Activated CD4-positive, CD25-positive, alpha-beta regulatory T cell treated with anti-CD3 and anti-CD28 coated beads, Interleukin-2, amount 50 U/mL, for 24 hours (primary cell): Measurements from ENCODE around the gene LRRC8C.
"Not testable (repeated sequence)": the region's sequence is repeated elsewhere in the genome, so short reads cannot be mapped to it uniquely, and the experiment has no call there.

Source experiments
- ATAC-seq, 2 donors: fragments of 150-1000 bp; cut with Tn5 transposase; one replicate each; pipeline ENCODE4 v1.10.0; 2021; ENCODE audit warnings: mild to moderate bottlenecking in 1 of 2, moderate library complexity in 1 of 2

The LRRC8C gene

GRCh38 chr1:89632657-89633247, at the start of gene LRRC8C:
LRRC8C (plus strand) TSS chr1:89633120; CDS start chr1:89686474, 53,354 bp downstream.
- ATAC-seq, result peak; percentile 79 to 82

DNA sequence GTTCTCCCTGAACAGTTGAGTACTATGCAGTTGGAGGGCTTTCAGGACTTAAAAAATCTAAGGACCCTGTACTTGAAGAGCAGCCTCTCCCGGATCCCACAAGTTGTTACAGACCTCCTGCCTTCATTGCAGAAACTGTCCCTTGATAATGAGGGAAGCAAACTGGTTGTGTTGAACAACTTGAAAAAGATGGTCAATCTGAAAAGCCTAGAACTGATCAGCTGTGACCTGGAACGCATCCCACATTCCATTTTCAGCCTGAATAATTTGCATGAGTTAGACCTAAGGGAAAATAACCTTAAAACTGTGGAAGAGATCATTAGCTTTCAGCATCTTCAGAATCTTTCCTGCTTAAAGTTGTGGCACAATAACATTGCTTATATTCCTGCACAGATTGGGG, 48.7 kb upstream of the LRRC8C start:
- ATAC-seq, result no peak

GRCh38 chr1:89584781-89585180, 48.1 kb upstream of the LRRC8C start:
- ATAC-seq, result no peak

DNA sequence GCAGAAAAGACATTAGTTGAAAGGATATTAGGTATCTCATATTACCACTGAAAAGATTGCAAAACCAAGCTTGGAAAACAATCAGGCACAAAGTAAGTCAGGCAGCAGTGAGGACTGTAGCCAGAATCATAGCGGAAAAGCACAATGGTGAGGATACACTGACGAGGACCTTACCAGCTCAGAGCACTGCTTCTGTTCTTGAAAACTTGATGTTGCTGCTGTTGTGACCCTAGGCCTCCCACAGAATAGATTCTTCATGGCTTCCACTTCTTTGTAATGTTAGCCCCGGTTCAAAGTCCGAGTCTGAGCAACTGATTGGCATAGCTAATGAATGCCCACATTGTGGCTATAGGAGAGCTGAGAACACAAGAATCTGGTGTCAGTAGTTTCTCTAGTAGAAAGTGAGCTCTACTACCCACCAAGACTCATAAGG, 45.2 kb upstream of the LRRC8C start:
- no peak for ATAC-seq

DNA sequence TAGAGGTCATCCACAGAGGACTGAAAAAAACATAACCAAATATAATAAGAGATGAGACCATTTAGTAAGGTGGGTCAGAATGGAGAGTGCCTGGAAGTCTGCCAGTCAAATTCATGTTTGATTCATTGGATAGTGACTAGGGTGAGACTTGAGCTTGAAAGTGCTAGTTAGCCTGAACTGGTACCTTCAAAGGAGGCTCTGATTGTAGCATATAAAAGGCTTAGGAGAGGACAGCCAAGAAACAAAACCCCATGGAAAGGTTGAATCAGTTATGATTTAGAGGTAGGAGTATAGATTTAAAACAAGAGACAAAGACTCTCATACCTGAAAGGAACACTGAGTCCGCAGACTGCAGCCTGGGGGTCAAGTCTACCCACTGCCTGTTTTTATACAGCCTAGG, 44.4 kb upstream of the LRRC8C start:
- ATAC-seq, result no peak

- ATAC-seq, result no peak
These were observed 43.4 kb upstream of the LRRC8C start for GRCh38 chr1:89589515-89589914.

GRCh38 chr1:89590341-89591080, 42.4 kb upstream of the LRRC8C start:
- no peak for ATAC-seq

GRCh38 chr1:89592861-89593302, 40.0 kb upstream of the LRRC8C start:
- not testable (repeated sequence) for ATAC-seq

GRCh38 chr1:89594096-89594740, 38.7 kb upstream of the LRRC8C start:
- no peak for ATAC-seq

DNA sequence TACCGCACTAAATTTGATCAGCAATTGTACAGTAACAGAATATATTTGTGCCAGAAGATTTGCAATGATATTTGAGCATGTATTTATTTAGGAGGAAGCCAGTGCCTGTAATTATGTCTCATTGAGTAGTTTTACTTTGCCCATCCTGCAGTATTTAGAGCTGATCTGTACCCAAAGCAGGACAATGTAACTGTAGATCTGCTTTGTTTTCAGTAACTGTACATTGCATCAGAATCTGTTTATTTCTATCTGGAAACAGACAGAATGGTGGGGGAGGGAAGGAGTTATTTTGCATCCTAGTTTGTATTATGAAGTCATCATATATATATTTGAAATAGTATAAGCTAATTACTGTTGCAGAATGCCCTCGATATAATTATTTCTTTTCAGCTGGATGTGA, 36.2 kb upstream of the LRRC8C start:
- no peak for ATAC-seq

- no peak for ATAC-seq
These were observed 34.2 kb upstream of the LRRC8C start for GRCh38 chr1:89598450-89599331.

DNA sequence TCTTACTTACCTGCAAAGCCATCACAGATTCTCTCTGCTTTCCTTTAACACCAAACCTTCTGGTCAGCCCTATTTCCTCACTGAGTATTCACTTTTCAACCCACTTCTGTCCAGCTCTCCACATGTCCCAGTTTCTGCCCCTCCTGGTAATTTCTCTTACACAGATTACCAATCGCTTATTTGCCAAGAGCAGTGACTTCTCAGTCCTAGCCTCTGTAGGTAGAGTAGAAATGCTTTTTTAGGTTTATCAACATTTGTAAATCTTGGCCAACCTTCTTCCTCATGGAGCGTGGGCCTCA, 33.6 kb upstream of the LRRC8C start:
- no peak for ATAC-seq

GRCh38 chr1:89600451-89601224, 32.3 kb upstream of the LRRC8C start:
- ATAC-seq, result no peak

- peak; percentile 28 to 39 for ATAC-seq
These were observed 30.0 kb upstream of the LRRC8C start for GRCh38 chr1:89602871-89603404.

DNA sequence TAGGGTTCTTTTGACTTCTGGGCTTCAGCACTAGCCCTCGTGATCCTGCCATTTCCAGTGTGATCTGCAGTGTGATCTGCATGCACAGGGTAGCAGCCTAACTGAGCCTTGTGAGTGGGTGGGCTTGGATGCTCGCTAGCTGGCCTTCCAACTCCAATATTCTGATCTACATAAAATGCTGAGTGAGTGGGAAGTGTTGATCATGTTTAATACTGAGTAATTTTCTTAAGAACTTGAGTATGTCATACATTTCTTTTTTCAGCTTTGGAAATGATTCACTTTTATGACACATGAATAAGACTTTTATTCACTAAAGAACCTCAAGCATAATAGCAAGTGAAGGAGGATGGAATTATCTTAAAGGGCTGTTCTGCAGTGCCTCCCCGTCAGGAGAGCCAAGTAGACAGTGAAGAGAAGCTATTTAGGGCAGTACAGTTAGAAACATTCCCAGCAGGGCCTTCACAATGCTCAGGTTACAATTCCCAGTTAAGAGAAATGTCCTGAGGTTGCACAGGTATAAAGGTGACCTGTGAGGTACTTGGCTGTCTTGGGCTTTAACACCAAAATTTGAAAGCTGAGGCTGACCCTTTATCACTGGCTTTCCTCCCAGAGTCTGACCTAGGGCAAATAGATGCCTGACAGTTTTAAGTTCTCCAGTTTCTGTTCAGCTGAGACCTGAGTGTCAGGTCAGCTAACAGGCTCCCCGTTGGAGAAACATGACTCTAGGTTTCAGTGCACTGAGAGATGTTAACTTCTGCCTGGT, 29.1 kb upstream of the LRRC8C start:
- ATAC-seq, result peak; percentile 50 to 56

- peak in 1 of 2 donors; percentile 3 for ATAC-seq
These were observed 28.5 kb upstream of the LRRC8C start for GRCh38 chr1:89604414-89604735.

- no peak for ATAC-seq
These were observed 27.2 kb upstream of the LRRC8C start for GRCh38 chr1:89605692-89606091.

DNA sequence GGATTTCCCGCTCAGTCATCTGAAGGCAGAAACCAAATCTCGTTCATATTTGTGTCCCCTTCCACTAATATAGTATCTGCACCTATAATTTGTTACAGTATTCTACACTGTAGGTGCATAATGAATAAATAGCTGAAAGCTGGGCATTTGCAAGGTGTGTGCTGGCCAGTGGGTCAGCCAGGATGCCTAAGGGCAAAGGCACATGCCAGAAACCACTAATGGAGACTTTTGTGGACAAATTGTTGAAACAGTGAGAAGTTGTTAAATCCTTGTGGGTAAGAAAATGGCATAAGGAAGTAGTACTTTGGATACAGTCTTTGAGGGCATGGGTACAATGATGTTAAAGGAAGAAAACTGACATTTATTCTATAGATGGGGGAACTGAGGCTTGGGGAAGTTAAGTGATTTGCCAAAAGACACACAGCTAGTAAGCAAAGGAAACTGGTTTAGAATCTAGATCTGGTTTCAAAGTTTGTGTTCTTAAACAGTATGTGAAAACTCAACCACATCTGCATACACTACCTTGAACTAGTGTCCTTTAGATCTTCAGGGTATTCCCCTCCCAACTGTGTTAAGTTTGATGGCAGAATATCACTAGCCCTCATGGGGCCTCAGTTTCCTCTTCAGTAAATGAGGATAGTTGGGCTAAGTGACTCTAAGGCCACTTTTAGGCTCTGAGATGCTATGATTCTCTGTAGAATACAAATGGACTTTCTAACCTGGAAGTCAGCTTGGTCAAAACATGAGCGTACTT, 26.5 kb upstream of the LRRC8C start:
- no peak for ATAC-seq

GRCh38 chr1:89607156-89607555, 25.8 kb upstream of the LRRC8C start:
- ATAC-seq, result peak; percentile 14 to 15

DNA sequence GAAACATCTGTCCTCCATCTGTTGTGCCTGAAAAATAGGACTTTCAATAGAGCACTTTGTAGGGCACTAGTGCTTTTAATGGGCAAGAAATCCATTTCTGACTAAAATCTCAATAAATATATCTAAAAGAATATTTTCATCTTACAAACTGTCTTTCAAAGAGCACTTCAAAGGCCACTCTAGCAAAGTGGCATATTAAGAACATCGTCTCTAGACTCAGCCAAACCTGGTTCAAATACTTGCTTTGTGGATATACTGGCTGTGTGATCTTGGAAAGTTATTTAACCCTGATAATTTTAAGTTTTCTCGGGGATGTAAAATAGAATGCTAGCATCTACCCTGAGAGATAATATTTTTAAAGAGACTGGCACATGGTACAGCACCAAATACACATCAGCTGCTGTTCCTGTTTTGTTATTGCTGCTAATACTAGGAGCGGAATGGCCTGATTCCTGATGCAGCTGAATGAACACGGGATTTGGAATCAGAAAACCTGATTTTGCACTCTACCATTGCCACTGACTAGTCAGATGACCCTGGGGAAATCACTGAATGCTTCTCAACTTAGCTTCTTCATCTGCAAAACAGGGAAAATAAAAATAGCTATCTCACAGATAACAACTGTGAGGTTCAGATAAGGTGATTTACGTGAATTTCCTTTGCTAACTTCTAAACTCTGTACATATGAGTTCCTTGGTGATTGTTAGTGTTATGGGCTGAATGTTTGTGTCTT, 25.2 kb upstream of the LRRC8C start:
- ATAC-seq, result no peak
